Measurements from ENCODE around the gene NDRG2.
"Not testable (repeated sequence)": the region's sequence is repeated elsewhere in the genome, so short reads cannot be mapped to it uniquely, and the experiment has no call there.

NDRG2 gene

DNA sequence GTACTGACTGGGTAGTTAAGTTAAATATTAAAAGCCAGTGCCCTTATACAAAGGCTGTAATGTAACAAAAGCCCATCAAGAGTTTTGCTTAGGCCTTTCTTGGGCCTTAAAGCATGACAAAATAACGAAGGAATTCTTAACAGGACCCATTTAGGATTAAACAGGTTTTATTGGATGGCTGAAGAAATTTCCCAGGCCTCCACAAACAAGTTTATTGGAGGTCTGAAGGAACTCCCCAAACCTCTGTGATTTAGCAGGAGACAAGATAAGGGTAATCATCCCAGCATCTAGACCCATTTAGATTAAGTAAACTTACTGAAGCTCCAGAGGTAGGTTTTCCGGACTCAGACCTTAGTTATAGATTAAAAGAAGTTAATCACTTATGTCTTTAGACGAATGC, 15.1 kb downstream of the NDRG2 start:
- not testable (repeated sequence) for DNase-seq (ENCODE audit: low read depth in 2 of 2)

DNA sequence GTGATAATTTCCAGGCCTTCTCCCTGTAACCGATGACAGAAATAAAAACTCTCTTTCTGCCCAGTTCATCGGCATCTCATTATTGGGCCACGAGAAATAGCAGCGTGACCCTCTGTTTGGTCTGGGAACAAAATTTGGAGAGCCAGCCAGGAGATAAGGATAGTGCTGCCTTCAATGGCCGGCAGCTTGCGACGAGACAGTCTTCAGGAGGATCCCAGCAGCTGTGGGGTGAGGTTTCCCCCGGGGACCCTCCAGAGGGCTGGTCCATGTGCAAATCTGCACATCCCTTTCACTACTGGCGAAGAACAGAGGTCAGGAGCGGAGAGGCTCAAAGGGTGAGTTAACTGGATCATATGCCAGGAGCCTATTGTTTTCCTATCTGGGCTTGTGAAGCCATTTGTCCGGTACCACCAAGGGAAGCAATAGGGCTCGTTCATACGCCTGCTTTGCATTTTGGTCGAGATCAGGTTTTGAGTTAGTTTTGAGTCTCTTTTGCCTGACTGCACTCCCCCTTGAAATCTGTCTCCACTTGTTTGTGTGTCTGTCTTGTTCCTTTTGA, 21.0 kb downstream of the NDRG2 start:
- DNase-seq (ENCODE audit: low read depth in 2 of 2) = no peak

GRCh38 chr14:21001218-21001617, 23.6 kb downstream of the NDRG2 start:
- no peak for DNase-seq (ENCODE audit: low read depth in 2 of 2)

DNA sequence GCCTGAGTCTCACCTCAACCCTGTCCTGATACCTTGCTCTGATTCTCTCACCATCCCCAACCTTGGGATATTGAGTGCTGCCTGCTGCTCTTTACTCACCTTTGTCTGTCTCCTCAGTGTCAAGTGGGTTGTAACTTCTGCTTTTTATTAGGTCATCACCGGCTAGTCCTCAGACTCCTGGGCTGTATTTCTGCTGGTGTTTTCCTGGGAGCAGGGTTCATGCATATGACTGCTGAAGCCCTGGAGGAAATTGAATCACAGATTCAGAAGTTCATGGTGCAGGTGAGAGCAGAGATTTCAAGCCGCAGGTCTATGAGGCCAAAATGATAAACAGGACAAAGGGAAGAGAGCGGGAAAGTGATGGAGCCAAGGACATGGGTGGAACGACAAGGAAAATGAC, 25.3 kb downstream of the NDRG2 start:
- DNase-seq (ENCODE audit: low read depth in 2 of 2) = no peak

DNA sequence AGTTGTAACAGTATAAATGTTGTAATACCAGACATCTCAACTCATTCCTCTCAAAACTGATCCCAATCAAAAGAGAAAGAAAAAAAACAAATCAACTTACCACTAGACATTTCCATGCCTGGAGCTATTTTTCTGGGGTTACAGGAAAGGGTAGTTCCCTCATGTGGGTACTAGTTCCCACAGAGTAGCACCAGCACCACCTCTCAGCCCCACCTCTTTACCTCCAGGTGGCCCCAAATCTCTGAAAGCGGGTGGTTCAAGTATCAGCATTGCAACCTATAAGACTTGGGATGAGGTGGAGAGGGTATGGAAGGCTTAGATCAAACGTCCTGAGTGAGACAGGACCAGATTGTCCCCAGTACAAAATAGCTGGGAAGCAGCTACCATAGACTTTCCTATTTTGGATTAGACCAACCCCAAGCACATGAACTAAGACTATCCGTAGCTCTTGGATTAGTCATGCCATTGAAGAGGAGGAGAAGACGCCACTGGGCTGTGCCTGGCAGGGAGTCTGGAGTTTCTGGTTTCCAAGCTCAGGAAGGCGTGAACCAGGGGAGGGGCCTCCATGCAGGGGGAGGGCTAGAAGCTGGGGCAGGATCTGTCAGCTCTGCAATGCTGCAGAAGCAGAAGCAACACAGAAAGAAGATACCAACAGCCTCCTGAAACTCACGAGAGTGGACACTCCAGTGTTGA, 26.0 kb downstream of the NDRG2 start, which contains the start of gene SLC39A2:
TSS of gene SLC39A2 (plus strand) at position 620 of the 693 bp plus-strand sequence. CDS start 154 bp downstream, outside the sequence.
- no peak for DNase-seq (ENCODE audit: low read depth in 2 of 2)

DNA sequence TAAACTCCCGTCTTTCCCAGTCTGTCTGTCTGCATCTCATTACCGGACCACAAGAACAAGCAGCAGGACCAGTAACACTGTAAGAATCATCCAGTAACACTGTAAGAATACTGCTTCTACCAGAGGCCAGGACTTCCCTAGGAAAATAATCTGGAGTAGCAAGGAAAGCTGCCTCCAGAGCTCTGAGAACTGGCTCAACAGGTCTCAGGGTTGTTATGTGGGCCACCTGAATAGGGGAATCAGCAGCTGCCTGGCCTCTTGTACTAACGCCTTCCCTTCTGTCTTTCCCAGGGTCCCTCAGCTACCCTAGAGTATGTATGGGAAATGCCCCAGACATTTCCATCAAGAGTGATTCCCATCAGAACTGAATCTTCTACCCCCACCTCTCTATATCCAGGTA, 26.7 kb downstream of the NDRG2 start:
- no peak for DNase-seq (ENCODE audit: low read depth in 2 of 2)

GRCh38 chr14:20997564-20997963, 27.3 kb downstream of the NDRG2 start:
- DNase-seq (ENCODE audit: low read depth in 2 of 2) = no peak

GRCh38 chr14:20997115-20997514, 27.7 kb downstream of the NDRG2 start:
- no peak for DNase-seq (ENCODE audit: low read depth in 2 of 2)

DNA sequence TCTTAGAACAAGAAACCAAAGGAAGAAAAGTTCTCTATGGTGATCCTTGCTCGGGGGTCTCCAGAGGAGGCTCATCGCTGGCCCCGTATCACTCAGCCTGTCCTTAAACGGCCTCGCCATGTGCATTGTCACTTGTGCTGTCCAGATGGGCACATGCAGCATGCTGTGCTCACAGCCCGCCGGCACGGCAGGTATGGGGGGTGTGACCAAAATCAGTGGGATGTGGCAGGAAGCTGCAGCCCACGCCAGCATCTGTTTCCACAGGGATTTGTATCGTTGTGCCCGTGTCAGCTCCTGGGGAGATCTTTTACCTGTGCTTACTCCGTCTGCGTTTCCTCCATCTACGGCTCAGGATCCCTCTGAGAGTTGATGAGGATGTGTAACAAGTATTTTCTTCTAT, 28.3 kb downstream of the NDRG2 start:
- no peak for DNase-seq (ENCODE audit: low read depth in 2 of 2)

- peak; percentile 64 to 68 for DNase-seq (ENCODE audit: low read depth in 2 of 2)
These were observed 34.9 kb downstream of the NDRG2 start, which contains the start of gene METTL17 for GRCh38 chr14:20989787-20990600. Gene METTL17, plus strand, starts transcription at chr14:20989980. Its CDS starts 23 bp downstream, at chr14:20990003.

DNA sequence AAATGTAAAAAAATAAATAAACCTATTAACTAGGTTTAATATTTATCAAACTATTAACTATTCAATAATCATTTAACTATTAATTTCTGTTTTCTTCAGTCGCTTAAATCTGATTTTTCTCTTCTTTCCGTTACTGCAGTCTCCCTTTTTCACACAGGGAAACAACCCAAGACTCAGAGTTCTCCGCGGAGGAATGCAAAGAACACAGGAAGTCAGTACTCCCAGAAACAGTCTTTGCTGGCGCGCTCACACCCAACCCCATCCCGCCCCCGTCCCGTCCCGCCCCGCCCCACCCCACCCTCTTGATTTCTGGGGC, 35.4 kb downstream of the NDRG2 start:
- no peak for DNase-seq (ENCODE audit: low read depth in 2 of 2)

DNA sequence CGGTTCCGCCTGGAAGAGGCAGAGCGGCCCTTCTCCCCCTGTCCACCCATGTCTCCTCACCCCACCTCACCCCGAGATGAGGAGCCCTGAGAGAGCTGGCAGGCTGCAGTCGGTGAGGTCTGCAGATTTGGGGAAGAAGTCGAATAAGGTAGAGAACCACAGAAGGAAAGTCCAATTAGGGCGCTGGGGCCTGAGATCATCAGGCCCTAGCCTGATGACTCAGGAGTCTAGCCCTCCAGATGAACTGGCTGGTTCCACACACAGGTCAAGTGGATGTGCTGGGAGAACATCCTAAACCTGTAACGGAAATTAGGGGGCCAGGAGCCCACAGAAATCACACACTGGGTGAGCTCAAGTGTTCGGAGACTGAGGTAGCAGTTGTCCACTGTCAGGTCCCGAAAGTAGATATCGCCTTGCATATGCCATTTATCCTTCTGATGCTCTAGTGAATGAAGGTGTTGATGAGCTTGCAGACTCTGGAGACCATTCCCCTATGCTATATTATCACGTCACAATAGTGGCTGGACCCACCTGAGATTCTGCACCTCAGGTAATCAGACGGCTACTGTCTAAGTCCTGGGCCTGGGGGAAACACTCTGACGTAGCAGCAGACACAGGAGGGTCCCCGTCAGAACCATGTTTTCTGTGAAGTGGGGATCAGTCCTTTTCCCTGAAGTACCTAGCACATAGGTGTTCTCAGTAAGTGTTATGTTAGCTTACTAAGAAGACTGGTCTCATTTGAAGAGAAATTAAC, 36.0 kb downstream of the NDRG2 start:
- DNase-seq (ENCODE audit: low read depth in 2 of 2) = no peak

DNA sequence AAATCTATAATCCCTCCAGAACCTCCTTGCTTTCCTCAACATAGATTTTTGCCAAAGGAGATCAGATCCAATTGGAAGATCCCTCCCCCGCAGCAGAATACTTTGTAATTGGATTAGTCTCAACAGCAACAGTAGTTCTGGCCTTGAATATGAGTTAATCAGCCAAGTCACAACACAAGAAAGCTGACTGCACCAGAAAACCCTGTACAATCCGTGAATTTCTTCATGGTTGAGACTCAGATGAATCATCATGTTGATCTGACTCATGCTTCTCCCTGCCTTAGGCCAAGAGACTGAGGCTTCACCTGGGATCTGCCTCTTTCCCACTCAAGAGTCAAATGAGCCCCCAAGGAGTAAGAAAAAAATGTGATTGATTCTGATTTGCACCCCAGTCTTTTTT, 38.0 kb downstream of the NDRG2 start:
- no peak for DNase-seq (ENCODE audit: low read depth in 2 of 2)

- DNase-seq (ENCODE audit: low read depth in 2 of 2) = not testable (repeated sequence)
These were observed 39.2 kb downstream of the NDRG2 start for GRCh38 chr14:20985650-20986049.

GRCh38 chr14:20982646-20983369, 42.1 kb downstream of the NDRG2 start:
- no peak for DNase-seq (ENCODE audit: low read depth in 2 of 2)

DNA sequence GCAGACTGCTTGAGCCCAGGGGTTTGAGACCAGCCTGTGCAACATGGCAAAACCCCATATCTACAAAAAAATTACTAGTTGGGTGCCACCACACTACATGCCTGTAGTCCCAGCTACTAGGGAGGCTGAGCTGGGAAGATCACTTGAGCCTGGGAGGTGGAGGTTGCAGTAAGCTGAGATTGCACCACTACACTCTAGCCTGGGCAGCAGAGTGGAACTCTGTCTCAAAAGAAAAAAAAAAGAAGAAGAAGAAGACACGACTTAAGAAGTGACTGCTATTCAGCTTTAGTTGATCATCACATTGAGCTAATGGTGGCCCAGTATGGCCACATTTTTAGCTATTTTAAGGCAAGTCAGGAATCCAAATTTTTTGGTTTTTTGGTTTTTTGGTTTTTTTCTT, 44.0 kb downstream of the NDRG2 start:
- no peak for DNase-seq (ENCODE audit: low read depth in 2 of 2)

DNA sequence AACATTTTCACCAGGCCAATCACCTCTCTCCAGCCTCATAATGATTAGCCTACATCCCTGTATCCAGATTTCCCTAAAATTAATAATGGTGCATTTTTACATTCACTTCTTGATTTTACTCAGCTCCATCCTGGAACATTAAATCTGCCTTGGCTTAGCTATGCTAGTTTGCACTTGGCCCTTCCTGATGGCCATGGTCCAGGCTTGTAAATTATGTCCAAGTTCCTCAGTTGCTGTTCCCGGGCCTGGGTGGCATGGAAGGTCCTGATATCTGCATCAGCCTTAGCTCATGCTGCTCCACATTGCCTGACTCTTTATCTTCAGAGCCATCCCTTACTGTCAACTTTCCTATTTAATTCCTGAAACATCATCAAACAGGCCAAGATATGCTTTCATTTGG, 46.2 kb downstream of the NDRG2 start:
- DNase-seq (ENCODE audit: low read depth in 2 of 2) = no peak

DNA sequence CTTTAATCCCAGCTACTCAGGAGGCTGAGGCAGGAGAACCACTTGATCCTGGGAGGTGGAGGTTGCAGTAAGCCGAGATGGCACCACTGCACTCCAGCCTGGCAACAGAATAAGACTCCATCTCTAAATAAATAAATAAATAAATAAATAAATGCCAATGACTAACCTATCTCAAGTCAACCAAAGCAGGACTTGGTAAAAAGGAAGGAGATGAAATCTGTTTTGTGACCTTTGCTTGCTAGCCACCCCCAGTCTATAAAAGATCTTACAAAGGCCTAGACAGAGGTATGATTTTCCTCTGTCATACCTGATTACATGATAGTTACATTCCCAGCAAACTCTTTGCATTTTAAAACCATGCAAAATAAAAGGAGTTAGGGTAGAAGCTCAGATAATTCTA, 48.6 kb downstream of the NDRG2 start:
- no peak for DNase-seq (ENCODE audit: low read depth in 2 of 2)

DNA sequence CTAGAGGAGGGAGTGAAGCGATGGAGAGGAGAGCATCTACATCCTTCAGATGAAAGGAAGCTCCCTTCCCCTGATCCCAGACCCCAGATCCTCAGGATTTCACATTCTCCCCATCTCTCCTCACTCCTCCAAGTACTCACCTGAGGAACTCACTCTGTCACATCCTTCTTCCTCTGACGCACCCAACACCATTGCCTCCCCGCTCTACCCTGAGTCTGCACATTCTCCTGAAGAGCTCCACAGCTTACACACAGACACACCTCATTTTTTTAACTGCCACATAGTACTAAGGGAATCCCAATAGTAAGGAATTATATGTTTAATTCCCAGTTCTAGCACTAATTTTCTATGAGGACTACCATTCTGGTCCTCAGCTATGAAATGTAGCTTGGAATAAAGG, 51.4 kb downstream of the NDRG2 start:
- DNase-seq (ENCODE audit: low read depth in 2 of 2) = no peak

DNA sequence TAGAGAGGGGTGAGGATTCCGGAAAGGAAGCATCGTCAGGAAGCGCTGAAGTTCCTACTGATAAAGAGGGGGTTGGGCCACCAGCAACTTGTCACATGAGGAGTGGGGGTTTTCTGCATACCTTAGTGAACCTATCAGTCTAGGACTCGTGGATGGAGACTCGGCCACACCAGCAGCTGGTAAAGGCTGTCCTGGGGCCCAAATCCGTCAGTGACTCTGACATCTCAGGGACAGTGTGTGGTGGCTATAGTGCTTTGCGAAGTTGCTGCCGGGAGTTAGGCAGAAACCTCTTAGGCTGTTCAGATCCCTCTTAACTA, 53.2 kb downstream of the NDRG2 start:
- DNase-seq (ENCODE audit: low read depth in 2 of 2) = no peak

- DNase-seq (ENCODE audit: low read depth in 2 of 2) = peak; percentile 48 to 51
These were observed 53.7 kb downstream of the NDRG2 start for GRCh38 chr14:20970983-20971704.
